PC-9 (cell line): ENCODE measurements around the gene KIF26B. TPM values are rescaled to one million over a fixed set of nuclear protein-coding genes. Genes with fewer than 3 reads are reported as not detected.

Experiments used
- BruUV-seq: library from RNA; stranded (reverse); fragments of 400-500 nt; replicated peaks from 2 replicates; lab custom pipeline; 2021; lab: Mats Ljungman, UMichigan
- CTCF ChIA-PET: fragments of 300-600 bp; sonication (Branson Sonifier 250); formaldehyde crosslinking; loops from one replicate; lab custom pipeline; 2022; ENCODE audit warnings: antibody characterized with exemption; lab: Charles Lee
- POLR2A ChIA-PET: fragments of 300-600 bp; sonication (Branson Sonifier 250); formaldehyde crosslinking; loops from one replicate; lab custom pipeline; 2022; ENCODE audit warnings: antibody characterized with exemption; ENCODE audit not compliant: unreplicated experiment; lab: Charles Lee
- DNase-seq, 2 experiments: peaks; one replicate each; pipeline versions ENCODE4 v3.0.0 to v3.0.0-alpha.2; 2015 to 2022; ENCODE audit warnings: mixed read lengths in 1 of 2
- H2AFZ ChIP-seq: fragments of 200-600 bp; sonication (generic); 2 replicates; pipeline ENCODE4 v1.8.1; 2017; ENCODE audit warnings: antibody characterized with exemption
- H3F3A ChIP-seq: fragments of 200-600 bp; sonication (generic); 2 replicates; pipeline ENCODE4 v1.8.1; 2017; ENCODE audit warnings: antibody characterized with exemption, mild to moderate bottlenecking, low read depth; ENCODE audit not compliant: insufficient read depth
- H3K27ac ChIP-seq: fragments of 200-600 bp; sonication (generic); 2 replicates; pipeline ENCODE4 v1.6.1; 2016; ENCODE audit warnings: mixed run types
- H3K27me3 ChIP-seq: fragments of 200-600 bp; sonication (generic); 2 replicates; pipeline ENCODE4 v1.6.1; 2016; ENCODE audit warnings: low read depth, mixed run types; ENCODE audit not compliant: insufficient read depth
- H3K36me3 ChIP-seq: fragments of 200-600 bp; sonication (generic); 2 replicates; pipeline ENCODE4 v1.6.1; 2016; ENCODE audit warnings: low read depth, mixed run types
- H3K4me1 ChIP-seq: fragments of 200-600 bp; sonication (generic); replicated peaks from 2 replicates; pipeline ENCODE4 v1.6.1; 2016; ENCODE audit warnings: mixed run types; ENCODE audit not compliant: insufficient read depth
- H3K4me2 ChIP-seq: fragments of 200-600 bp; sonication (generic); 2 replicates; pipeline ENCODE4 v1.6.1; 2017; ENCODE audit warnings: mixed run types
- H3K4me3 ChIP-seq: fragments of 200-600 bp; sonication (generic); 2 replicates; pipeline ENCODE4 v1.6.1; 2016; ENCODE audit warnings: mixed run types
- H3K79me2 ChIP-seq: fragments of 200-600 bp; sonication (generic); 2 replicates; pipeline ENCODE4 v1.6.1; 2017; ENCODE audit warnings: low read depth, mixed run types
- H3K9me2 ChIP-seq: fragments of 200-600 bp; sonication (generic); 2 replicates; pipeline ENCODE4 v1.8.1; 2017; ENCODE audit warnings: mild to moderate bottlenecking; ENCODE audit not compliant: insufficient read depth
- H3K9me3 ChIP-seq: fragments of 200-600 bp; sonication (generic); 2 replicates; pipeline ENCODE4 v1.8.1; 2016; ENCODE audit warnings: low read depth; ENCODE audit not compliant: insufficient read depth
- H4K20me1 ChIP-seq: fragments of 200-600 bp; sonication (generic); 2 replicates; pipeline ENCODE4 v1.8.1; 2017; ENCODE audit not compliant: insufficient read depth
- CTCF ChIP-seq: fragments of 200-600 bp; sonication (generic); conservative IDR thresholded peaks from 2 replicates; pipeline ENCODE4 v1.6.1; 2017; ENCODE audit warnings: mixed run types, antibody characterized with exemption, mild to moderate bottlenecking, moderate library complexity
- EZH2 ChIP-seq: fragments of 200-600 bp; sonication (generic); IDR thresholded peaks from 2 replicates; pipeline ENCODE4 v1.8.0; 2017; ENCODE audit warnings: antibody characterized with exemption, low read depth
- intact Hi-C: fragments of 100-400 bp; cut with micrococcal nuclease; formaldehyde crosslinking; loops from one replicate; pipeline ENCODE4 v1.10.0; 2022; ENCODE audit not compliant: unreplicated experiment
- total RNA-seq: library from RNA; stranded (reverse); gene quantifications from 2 replicates; pipeline ENCODE4 v1.2.3, GENCODE V29; 2021

Gene KIF26B
- total RNA-seq, 1 experiment from 2014 or later: 0.11 TPM

GRCh38 chr1:245652116-245652515, 497.3 kb downstream of the KIF26B start:
- POLR2A ChIA-PET: no interaction called here
- TF ChIP-seq CTCF: no peak
- TF ChIP-seq EZH2: no peak
- H2AFZ ChIP-seq: no peak overlapping the region
- no peaks in the 10 kb centered on the region for H3K79me2 ChIP-seq
- H3K4me2 ChIP-seq: no peak overlapping the region
- no peaks in the 10 kb centered on the region for H3K9me2 ChIP-seq
- H3K4me3 ChIP-seq: no peak overlapping the region
- no peaks in the 10 kb centered on the region for H4K20me1 ChIP-seq
- no peaks in the 10 kb centered on the region for H3K9me3 ChIP-seq
- intact Hi-C loops: no loop called here
- no peak for DNase-seq
- H3K36me3 ChIP-seq: no peaks in the 10 kb centered on the region
- CTCF ChIA-PET: no interaction called here
- BruUV-seq: no TSS peak
- peaks cover 99% of the 10 kb centered on the region for H3K27me3 ChIP-seq
- H3K27ac ChIP-seq: no peak overlapping the region
- H3K4me1 ChIP-seq: no peaks in the 10 kb centered on the region
- H3F3A ChIP-seq: no peaks in the 10 kb centered on the region

DNA sequence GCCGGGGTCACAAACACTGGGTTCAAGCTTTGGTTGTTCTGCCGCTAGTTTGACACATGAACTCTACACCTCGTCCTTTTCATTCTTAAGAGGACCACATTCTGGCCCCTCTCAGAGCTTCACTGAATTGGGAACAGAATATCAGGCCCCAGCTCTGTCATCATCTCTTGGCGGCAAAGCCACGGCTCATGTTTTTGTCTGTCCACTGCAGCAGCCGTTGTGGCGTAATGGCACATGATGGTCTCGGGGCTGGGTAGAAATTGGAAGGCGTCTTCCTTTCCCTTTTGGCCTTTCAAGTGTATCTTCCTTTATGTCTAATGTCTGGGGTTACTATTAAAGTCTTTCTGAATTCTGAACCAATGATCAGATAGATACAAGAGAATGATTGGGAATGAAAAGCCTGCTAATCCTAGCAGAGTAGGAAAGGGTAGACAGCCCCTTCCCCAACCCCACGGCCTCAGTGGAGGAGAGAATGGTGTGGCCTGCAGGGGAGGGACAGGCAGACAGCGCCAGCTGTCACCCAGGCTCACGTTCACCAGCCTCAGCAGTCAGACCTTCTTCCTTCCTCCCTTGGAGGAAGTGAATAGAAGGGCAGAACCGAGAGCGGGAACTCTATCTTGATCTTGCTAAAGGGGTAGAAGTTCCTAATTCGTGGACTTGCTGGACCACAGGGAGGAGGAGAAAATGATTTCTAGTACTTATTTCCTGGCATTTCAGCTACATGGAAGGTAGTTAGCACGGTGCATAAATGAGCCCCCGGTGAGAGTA, 498.1 kb downstream of the KIF26B start:
- Histone ChIP-seq H3K27me3 (peaks cover 100% of the 10 kb centered on the region), H3K79me2 (no peaks in the 10 kb centered on the region), H2AFZ (no peak overlapping the region), H4K20me1 (no peaks in the 10 kb centered on the region), H3K4me1 (no peaks in the 10 kb centered on the region), H3K4me3 (no peak overlapping the region), H3F3A (no peaks in the 10 kb centered on the region), H3K9me2 (no peaks in the 10 kb centered on the region), H3K27ac (no peak overlapping the region), H3K9me3 (no peaks in the 10 kb centered on the region), H3K36me3 (no peaks in the 10 kb centered on the region), H3K4me2 (no peak overlapping the region)
- ChIA-PET POLR2A (no interaction called here), CTCF (no interaction called here)
- TF ChIP-seq CTCF (no peak), EZH2 (no peak)
- intact Hi-C loops: no loop called here
- no peak for DNase-seq
- BruUV-seq: no TSS peak

GRCh38 chr1:245654460-245655050, 499.8 kb downstream of the KIF26B start:
- peaks cover 98% of the 10 kb centered on the region for H3K27me3 ChIP-seq
- TF ChIP-seq EZH2 (no peak), CTCF (no peak)
- no peaks in the 10 kb centered on the region for H3F3A ChIP-seq
- intact Hi-C loops: no loop called here
- POLR2A ChIA-PET: no interaction called here
- no peak overlapping the region for H2AFZ ChIP-seq
- H3K36me3 ChIP-seq: no peaks in the 10 kb centered on the region
- no peak overlapping the region for H3K4me2 ChIP-seq
- H3K4me3 ChIP-seq: no peak overlapping the region
- no peaks in the 10 kb centered on the region for H4K20me1 ChIP-seq
- H3K27ac ChIP-seq: no peak overlapping the region
- DNase-seq: no peak
- no peaks in the 10 kb centered on the region for H3K79me2 ChIP-seq
- no TSS peak for BruUV-seq
- H3K4me1 ChIP-seq: no peaks in the 10 kb centered on the region
- CTCF ChIA-PET: no interaction called here
- no peaks in the 10 kb centered on the region for H3K9me3 ChIP-seq
- no peaks in the 10 kb centered on the region for H3K9me2 ChIP-seq
